Stimulated activated CD8-positive, alpha-beta memory T cell treated with anti-CD3 and anti-CD28 coated beads, Interleukin-12 subunit alpha, Interleukin-12 subunit beta, amount 100 ng/mL, for 1 hour (primary cell): ENCODE results near the gene CERCAM.
"Not testable (repeated sequence)": the region's sequence is repeated elsewhere in the genome, so short reads cannot be mapped to it uniquely, and the experiment has no call there.

Source experiments
- DNase-seq: peaks from one replicate; pipeline ENCODE4 v3.0.0-alpha.2; 2020; ENCODE audit warnings: low read depth

CERCAM gene

GRCh38 chr9:128419061-128419925 is 1.4 kb upstream of the CERCAM start:
- no peak for DNase-seq

GRCh38 chr9:128420060-128420650 is 502 bp upstream of the CERCAM start:
- peak; percentile 42 for DNase-seq

- no peak for DNase-seq
Measured at GRCh38 chr9:128421482-128421996, 882 bp downstream of the CERCAM start.

GRCh38 chr9:128422022-128422782 is 1.5 kb downstream of the CERCAM start:
- DNase-seq, result not testable (repeated sequence)

GRCh38 chr9:128422783-128423150 is 2.1 kb downstream of the CERCAM start:
- no peak for DNase-seq

GRCh38 chr9:128423356-128423755 is 2.7 kb downstream of the CERCAM start:
- not testable (repeated sequence) for DNase-seq

- no peak for DNase-seq
Measured at GRCh38 chr9:128424268-128424780, 3.7 kb downstream of the CERCAM start.

GRCh38 chr9:128428644-128429512 is 8.2 kb downstream of the CERCAM start:
- no peak for DNase-seq

GRCh38 chr9:128429513-128430086 is 8.9 kb downstream of the CERCAM start:
- DNase-seq, result no peak

- no peak for DNase-seq
Measured at GRCh38 chr9:128431207-128431606, 10.6 kb downstream of the CERCAM start.

GRCh38 chr9:128434340-128434739 is 13.7 kb downstream of the CERCAM start:
- DNase-seq, result no peak

GRCh38 chr9:128435611-128436010 is 15.0 kb downstream of the CERCAM start:
- DNase-seq, result no peak

GRCh38 chr9:128438343-128439109 is 17.9 kb downstream of the CERCAM start:
- DNase-seq, result peak; percentile 78

- no peak for DNase-seq
Measured at GRCh38 chr9:128439273-128439672, 18.6 kb downstream of the CERCAM start.

- no peak for DNase-seq
Measured at GRCh38 chr9:128442150-128442549, 21.5 kb downstream of the CERCAM start.

GRCh38 chr9:128446505-128446904 is 25.8 kb downstream of the CERCAM start:
- DNase-seq, result not testable (repeated sequence)

GRCh38 chr9:128448746-128449145 is 28.1 kb downstream of the CERCAM start:
- DNase-seq, result no peak

- no peak for DNase-seq
Measured at GRCh38 chr9:128454991-128455390, 34.3 kb downstream of the CERCAM start.

GRCh38 chr9:128455849-128456612 is 35.4 kb downstream of the CERCAM start, which contains the start of gene ODF2:
Gene ODF2 (plus strand): TSS chr9:128456006. CDS start chr9:128456092, 86 bp downstream.
- DNase-seq, result peak; percentile 96
